ENCODE measurements around the gene STXBP4. TPM values are rescaled to one million over a fixed set of nuclear protein-coding genes. Genes with fewer than 3 reads are reported as not detected.

STXBP4 gene

GRCh38 chr17:55216888-55217287, 248.3 kb downstream of the STXBP4 start:
- Histone ChIP-seq H4K8ac (ENCODE audit: low read depth, low read length) (no peak overlapping the region), H3K27ac (replicated peaks; ENCODE audit: low read length) (no peak overlapping the region), H4K91ac (ENCODE audit: low read depth, low read length, poor library complexity) (no peak overlapping the region), H3K4me3 (ENCODE audit: low read length in 2 of 2) (no peak overlapping the region), H2BK12ac (ENCODE audit: low read length) (no peak overlapping the region), H3K18ac (ENCODE audit: low read length) (no peak overlapping the region), H2AK5ac (ENCODE audit: low read depth, low read length) (no peak overlapping the region), H3K23ac (ENCODE audit: low read depth, low read length, poor library complexity) (no peak overlapping the region), H3K36me3 (replicated peaks in 1 of 2; ENCODE audit: control insufficient read depth in 2 of 2, insufficient read depth in 2 of 2, low read length in 2 of 2) (no peaks in the 10 kb centered on the region), H3K27me3 (ENCODE audit: control insufficient read depth in 3 of 3, insufficient read depth in 3 of 3, low read depth in 1 of 3, low read length in 3 of 3) (no peaks in the 10 kb centered on the region), H3K79me1 (ENCODE audit: low read depth, low read length) (peaks cover 2% of the 10 kb centered on the region), H3K14ac (ENCODE audit: low read length) (no peak overlapping the region), H2BK5ac (ENCODE audit: low read length) (no peak overlapping the region), H3K4ac (ENCODE audit: low read length) (no peak overlapping the region), H2BK15ac (ENCODE audit: low read length) (no peak overlapping the region), H3K9me3 (replicated peaks in 1 of 2; ENCODE audit: control insufficient read depth in 2 of 2, insufficient read depth in 1 of 2, low read depth in 1 of 2, low read length in 2 of 2) (peaks cover 0 to 6% of the 10 kb centered on the region in 2 donors), H2BK120ac (ENCODE audit: low read depth, low read length) (no peak overlapping the region), H3K4me2 (ENCODE audit: insufficient read depth, low read length, poor library complexity, severe bottlenecking) (no peak overlapping the region), H2AFZ (ENCODE audit: low read length) (no peak overlapping the region), H3K4me1 (ENCODE audit: control insufficient read depth in 2 of 2, insufficient read depth in 1 of 2, low read depth in 1 of 2, low read length in 2 of 2) (no peaks in the 10 kb centered on the region), H3K9ac (ENCODE audit: low read depth, low read length, poor library complexity) (no peak overlapping the region)
- DNase-seq (ENCODE audit: low spot score) = no peak
- WGBS, 2 donors (ENCODE audit: extremely low coverage in 2 of 2, insufficient read length in 2 of 2, insufficient replicate concordance in 1 of 2) = no CpG with 5 or more reads among the region's 3 CpGs

GRCh38 chr17:55219459-55219858, 250.9 kb downstream of the STXBP4 start:
- Histone ChIP-seq H3K18ac (ENCODE audit: low read length) (no peak overlapping the region), H4K8ac (ENCODE audit: low read depth, low read length) (no peak overlapping the region), H2BK15ac (ENCODE audit: low read length) (no peak overlapping the region), H2AK5ac (ENCODE audit: low read depth, low read length) (no peak overlapping the region), H2AFZ (ENCODE audit: low read length) (no peak overlapping the region), H3K27me3 (ENCODE audit: control insufficient read depth in 3 of 3, insufficient read depth in 3 of 3, low read depth in 1 of 3, low read length in 3 of 3) (no peaks in the 10 kb centered on the region), H3K4me3 (ENCODE audit: low read length in 2 of 2) (no peak overlapping the region), H3K4me1 (ENCODE audit: control insufficient read depth in 2 of 2, insufficient read depth in 1 of 2, low read depth in 1 of 2, low read length in 2 of 2) (no peaks in the 10 kb centered on the region), H3K4ac (ENCODE audit: low read length) (no peak overlapping the region), H4K91ac (ENCODE audit: low read depth, low read length, poor library complexity) (no peak overlapping the region), H3K9me3 (replicated peaks in 1 of 2; ENCODE audit: control insufficient read depth in 2 of 2, insufficient read depth in 1 of 2, low read depth in 1 of 2, low read length in 2 of 2) (peaks cover 0 to 6% of the 10 kb centered on the region in 2 donors), H2BK5ac (ENCODE audit: low read length) (no peak overlapping the region), H2BK120ac (ENCODE audit: low read depth, low read length) (no peak overlapping the region), H3K27ac (replicated peaks; ENCODE audit: low read length) (no peak overlapping the region), H3K23ac (ENCODE audit: low read depth, low read length, poor library complexity) (no peak overlapping the region), H3K9ac (ENCODE audit: low read depth, low read length, poor library complexity) (no peak overlapping the region), H3K79me1 (ENCODE audit: low read depth, low read length) (peaks cover 2% of the 10 kb centered on the region), H3K36me3 (replicated peaks in 1 of 2; ENCODE audit: control insufficient read depth in 2 of 2, insufficient read depth in 2 of 2, low read length in 2 of 2) (no peaks in the 10 kb centered on the region), H3K4me2 (ENCODE audit: insufficient read depth, low read length, poor library complexity, severe bottlenecking) (no peak overlapping the region), H3K14ac (ENCODE audit: low read length) (no peak overlapping the region), H2BK12ac (ENCODE audit: low read length) (no peak overlapping the region)
- DNase-seq (ENCODE audit: low spot score) = no peak
- no CpG with 5 or more reads among the region's 1 CpG for WGBS, 2 donors (ENCODE audit: extremely low coverage in 2 of 2, insufficient read length in 2 of 2, insufficient replicate concordance in 1 of 2)

- no CpG with 5 or more reads among the region's 3 CpGs for WGBS, 2 donors (ENCODE audit: extremely low coverage in 2 of 2, insufficient read length in 2 of 2, insufficient replicate concordance in 1 of 2)
- Histone ChIP-seq H3K36me3 (replicated peaks in 1 of 2; ENCODE audit: control insufficient read depth in 2 of 2, insufficient read depth in 2 of 2, low read length in 2 of 2) (no peaks in the 10 kb centered on the region), H2BK5ac (ENCODE audit: low read length) (no peak overlapping the region), H3K14ac (ENCODE audit: low read length) (no peak overlapping the region), H4K91ac (ENCODE audit: low read depth, low read length, poor library complexity) (no peak overlapping the region), H3K4ac (ENCODE audit: low read length) (no peak overlapping the region), H4K8ac (ENCODE audit: low read depth, low read length) (no peak overlapping the region), H2AFZ (ENCODE audit: low read length) (no peak overlapping the region), H3K27ac (replicated peaks; ENCODE audit: low read length) (no peak overlapping the region), H3K9ac (ENCODE audit: low read depth, low read length, poor library complexity) (no peak overlapping the region), H2BK120ac (ENCODE audit: low read depth, low read length) (no peak overlapping the region), H3K4me1 (ENCODE audit: control insufficient read depth in 2 of 2, insufficient read depth in 1 of 2, low read depth in 1 of 2, low read length in 2 of 2) (no peaks in the 10 kb centered on the region), H3K23ac (ENCODE audit: low read depth, low read length, poor library complexity) (no peak overlapping the region), H3K4me2 (ENCODE audit: insufficient read depth, low read length, poor library complexity, severe bottlenecking) (no peak overlapping the region), H2BK15ac (ENCODE audit: low read length) (no peak overlapping the region), H3K4me3 (ENCODE audit: low read length in 2 of 2) (no peak overlapping the region), H3K9me3 (replicated peaks in 1 of 2; ENCODE audit: control insufficient read depth in 2 of 2, insufficient read depth in 1 of 2, low read depth in 1 of 2, low read length in 2 of 2) (peaks cover 0 to 6% of the 10 kb centered on the region in 2 donors), H3K27me3 (ENCODE audit: control insufficient read depth in 3 of 3, insufficient read depth in 3 of 3, low read depth in 1 of 3, low read length in 3 of 3) (peaks cover 0 to 2% (median 0%) of the 10 kb centered on the region in 3 experiments), H2BK12ac (ENCODE audit: low read length) (no peak overlapping the region), H2AK5ac (ENCODE audit: low read depth, low read length) (no peak overlapping the region), H3K79me1 (ENCODE audit: low read depth, low read length) (peaks cover 2% of the 10 kb centered on the region), H3K18ac (ENCODE audit: low read length) (no peak overlapping the region)
- DNase-seq (ENCODE audit: low spot score) = no peak
Observed at GRCh38 chr17:55219934-55220333, 251.4 kb downstream of the STXBP4 start.

Small RNA genes lying within 50 kb of the gene (small RNA-seq; reads per million reads assigned to genes)
- not detected for gene AC007485.1 (ENCODE audit: insufficient read depth)

Measured in neuronal stem cell (in vitro differentiated cells).